Testis (tissue), 2 donors: ENCODE data around the gene IFNGR1.

Source experiments
- POLR2A ChIP-seq: fragments of 450-650 bp; IDR thresholded peaks from one replicate; pipeline ENCODE4 v1.6.1; 2017; ENCODE audit warnings: antibody characterized with exemption, mild to moderate bottlenecking, moderate library complexity
- TF ChIP-seq, protein P1 (sequence below), 3 experiments: fragments of 450-650 bp in 2 of 3; fragments of 200-600 bp in 1 of 3; sonication (generic) in 1 of 3; IDR thresholded peaks; one replicate each; pipeline ENCODE4 v1.5.1; 2016 to 2019; ENCODE audit warnings: antibody characterized with exemption in 3 of 3, mild to moderate bottlenecking in 2 of 3, moderate library complexity in 1 of 3

DNA sequence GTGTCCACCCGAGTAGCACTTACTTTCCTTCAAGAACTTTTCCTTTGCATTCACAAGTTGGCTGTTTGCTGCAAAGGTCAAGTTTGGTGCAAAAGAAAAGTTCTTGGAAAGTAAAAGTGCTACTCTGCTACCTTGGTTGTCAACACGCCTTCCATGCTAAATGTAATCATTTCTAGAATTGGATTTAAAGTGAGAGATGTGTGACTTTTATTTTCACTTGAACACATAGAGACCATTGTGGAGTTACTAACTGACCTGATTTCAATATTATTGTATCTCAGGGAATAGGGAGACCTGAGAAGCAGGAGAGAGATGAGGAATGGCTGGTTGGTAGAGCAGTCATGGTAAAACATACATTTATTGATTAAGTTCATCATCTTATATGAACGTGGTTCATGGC, 49.7 kb upstream of the IFNGR1 start:
- TF ChIP-seq, protein P1, sequence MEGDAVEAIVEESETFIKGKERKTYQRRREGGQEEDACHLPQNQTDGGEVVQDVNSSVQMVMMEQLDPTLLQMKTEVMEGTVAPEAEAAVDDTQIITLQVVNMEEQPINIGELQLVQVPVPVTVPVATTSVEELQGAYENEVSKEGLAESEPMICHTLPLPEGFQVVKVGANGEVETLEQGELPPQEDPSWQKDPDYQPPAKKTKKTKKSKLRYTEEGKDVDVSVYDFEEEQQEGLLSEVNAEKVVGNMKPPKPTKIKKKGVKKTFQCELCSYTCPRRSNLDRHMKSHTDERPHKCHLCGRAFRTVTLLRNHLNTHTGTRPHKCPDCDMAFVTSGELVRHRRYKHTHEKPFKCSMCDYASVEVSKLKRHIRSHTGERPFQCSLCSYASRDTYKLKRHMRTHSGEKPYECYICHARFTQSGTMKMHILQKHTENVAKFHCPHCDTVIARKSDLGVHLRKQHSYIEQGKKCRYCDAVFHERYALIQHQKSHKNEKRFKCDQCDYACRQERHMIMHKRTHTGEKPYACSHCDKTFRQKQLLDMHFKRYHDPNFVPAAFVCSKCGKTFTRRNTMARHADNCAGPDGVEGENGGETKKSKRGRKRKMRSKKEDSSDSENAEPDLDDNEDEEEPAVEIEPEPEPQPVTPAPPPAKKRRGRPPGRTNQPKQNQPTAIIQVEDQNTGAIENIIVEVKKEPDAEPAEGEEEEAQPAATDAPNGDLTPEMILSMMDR (IDR thresholded peaks at IDR 0.05) = no peak
- TF ChIP-seq POLR2A = no peak
